Spleen (tissue), 7 donors: ENCODE results near the gene TMEM130.

Source experiments
- CTCF ChIP-seq, 11 experiments: fragments of 200-600 bp in 7 of 11; fragments of 450-650 bp in 4 of 11; sonication (generic) in 4 of 11; IDR thresholded peaks in 8 of 11; conservative IDR thresholded peaks in 3 of 11; 1 replicate in 7 of 11; 2 replicates in 4 of 11; pipeline versions ENCODE4 v1.4.0 to v1.8.0; 2016 to 2021; ENCODE audit warnings: antibody characterized with exemption in 11 of 11, inconsistent platforms in 4 of 11, mild to moderate bottlenecking in 1 of 11
- POLR2A ChIP-seq, 3 donors: fragments of 450-650 bp; IDR thresholded peaks; one replicate each; pipeline ENCODE4 v1.5.1; 2017; ENCODE audit warnings: antibody characterized with exemption in 3 of 3, mild to moderate bottlenecking in 1 of 3
- POLR2AphosphoS5 ChIP-seq, 3 donors: sonication (generic); formaldehyde crosslinking; IDR thresholded peaks; one replicate each; pipeline ENCODE4 v1.5.1; 2017; ENCODE audit warnings: antibody characterized with exemption in 3 of 3
- donor health status: DM: no; HTN: no; CAD: no; lungs with moderate emphysema.
- donor health status: DM: no; HTN: no; CAD: no.
- donor health status: DM: no; HTN: no; CAD: no.

GRCh38 chr7:98815313-98815712 is 54.5 kb downstream of the TMEM130 start:
- TF ChIP-seq CTCF (IDR thresholded peaks at IDR 0.05 in 8 of 11, conservative IDR thresholded peaks at IDR 0.05 in 3 of 11) (no peak), POLR2A (IDR thresholded peaks at IDR 0.05) (no peak), POLR2AphosphoS5 (IDR thresholded peaks at IDR 0.05) (no peak)
